Fibroblast of mammary gland (primary cell): Measurements from ENCODE around the gene BABAM1.

Source experiments
- DNase-seq: peaks from one replicate; pipeline ENCODE4 v3.0.0-alpha.2; 2010; ENCODE audit warnings: low read depth
- H3K4me3 ChIP-seq: 2 replicates; pipeline ENCODE4 v1.5.1; 2011; ENCODE audit warnings: low read depth, mild to moderate bottlenecking, low read length, moderate library complexity; ENCODE audit not compliant: control insufficient read depth
- CTCF ChIP-seq: conservative IDR thresholded peaks from 2 replicates; pipeline ENCODE4 v1.5.1; 2011; ENCODE audit warnings: low read depth, low read length, inconsistent platforms; ENCODE audit not compliant: control insufficient read depth, insufficient read depth

Gene BABAM1

GRCh38 chr19:17237747-17238706, 29.2 kb upstream of the BABAM1 start:
- H3K4me3 ChIP-seq, result no peak overlapping the region
- DNase-seq, result no peak
- no peak for TF ChIP-seq CTCF

GRCh38 chr19:17240062-17240752, 27.0 kb upstream of the BABAM1 start:
- H3K4me3 ChIP-seq, result no peak overlapping the region
- DNase-seq, result no peak
- no peak for TF ChIP-seq CTCF

GRCh38 chr19:17240826-17241399, 26.3 kb upstream of the BABAM1 start:
- DNase-seq, result no peak
- TF ChIP-seq CTCF, result no peak
- no peak overlapping the region for H3K4me3 ChIP-seq

GRCh38 chr19:17242431-17243208, 24.6 kb upstream of the BABAM1 start:
- H3K4me3 ChIP-seq, result no peak overlapping the region
- TF ChIP-seq CTCF, result no peak
- DNase-seq, result no peak

GRCh38 chr19:17243211-17243829, 23.9 kb upstream of the BABAM1 start:
- peak overlapping the region; percentile 81 for H3K4me3 ChIP-seq
- no peak for TF ChIP-seq CTCF
- DNase-seq, result no peak
